Fibroblast of pulmonary artery (primary cell): ENCODE measurements around the gene TTC16.

ENCODE experiments used
- DNase-seq: peaks from one replicate; pipeline ENCODE4 v3.0.0-alpha.2; 2010; ENCODE audit warnings: low read depth
- H3K4me3 ChIP-seq: replicated peaks from 2 replicates; pipeline ENCODE4 v1.5.1; 2011; ENCODE audit warnings: low read depth, mild to moderate bottlenecking, control low read depth, low read length, moderate library complexity
- CTCF ChIP-seq: IDR thresholded peaks from 2 replicates; pipeline ENCODE4 v1.5.1; 2011; ENCODE audit warnings: mild to moderate bottlenecking, control low read depth, low read length, inconsistent platforms; ENCODE audit errors: missing control alignments

TTC16 gene

GRCh38 chr9:127768698-127769097, 52.8 kb downstream of the TTC16 start:
- TF ChIP-seq CTCF: no peak
- H3K4me3 ChIP-seq: no peak overlapping the region
- DNase-seq: no peak

GRCh38 chr9:127769101-127769500, 53.2 kb downstream of the TTC16 start:
- DNase-seq: no peak
- no peak for TF ChIP-seq CTCF
- H3K4me3 ChIP-seq: no peak overlapping the region

DNA sequence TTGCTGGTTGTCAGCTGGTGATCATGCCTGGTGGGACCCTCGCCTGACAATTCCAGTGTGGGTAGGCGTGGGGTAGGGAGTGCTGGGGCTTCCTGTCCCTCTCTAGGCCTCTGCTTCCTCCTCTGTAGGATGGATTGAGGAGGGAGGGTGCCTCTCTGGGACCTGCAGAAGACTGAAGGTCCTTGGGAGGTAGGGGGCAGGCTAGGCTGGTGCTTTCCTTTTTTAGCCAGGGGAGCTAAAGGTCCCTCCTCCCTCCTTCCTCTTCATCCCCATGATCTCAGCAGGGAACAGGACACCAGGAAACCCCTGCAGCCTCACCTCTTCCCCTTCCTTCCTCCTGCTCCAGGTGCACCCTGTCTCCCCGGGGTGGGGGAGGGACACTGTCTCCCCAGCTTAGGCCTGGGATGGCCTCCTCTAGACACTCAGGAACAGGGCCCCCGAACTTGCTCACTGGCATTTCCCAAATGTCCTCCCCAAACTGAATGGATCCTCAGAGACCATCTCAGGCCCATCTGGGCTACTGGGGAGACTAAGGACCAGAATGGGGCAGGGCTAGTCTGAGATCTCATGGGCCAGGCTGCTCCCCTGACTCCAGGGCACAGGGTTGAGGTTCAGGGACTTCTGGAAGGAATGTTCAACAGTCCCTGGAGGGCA, 54.2 kb downstream of the TTC16 start:
- peak overlapping the region; percentile 67 for H3K4me3 ChIP-seq
- no peak for TF ChIP-seq CTCF
- DNase-seq: no peak

DNA sequence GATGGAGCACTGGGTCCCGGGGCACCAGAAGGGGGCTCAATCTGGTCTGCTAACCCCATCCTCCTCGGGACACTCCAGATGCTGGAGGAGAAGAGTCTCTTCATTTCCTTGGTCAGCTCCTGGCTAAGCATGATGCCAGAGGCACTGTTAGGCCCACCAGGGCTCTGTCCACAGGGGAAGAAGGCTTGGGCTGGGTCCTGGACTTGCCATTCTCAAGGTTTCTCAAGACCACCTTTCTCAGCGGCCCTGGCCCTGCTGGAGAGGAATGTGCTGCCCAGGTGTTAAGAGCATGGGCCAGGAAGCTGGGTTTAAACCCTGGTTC, 54.7 kb downstream of the TTC16 start:
- peak overlapping the region; percentile 67 for H3K4me3 ChIP-seq
- no peak for DNase-seq
- TF ChIP-seq CTCF: no peak

- no peak for TF ChIP-seq CTCF
- H3K4me3 ChIP-seq: peak overlapping the region; percentile 67
- DNase-seq: peak; percentile 99
Observed at GRCh38 chr9:127770905-127771569, 55.2 kb downstream of the TTC16 start.

GRCh38 chr9:127771570-127772189, 55.8 kb downstream of the TTC16 start:
- H3K4me3 ChIP-seq: peak overlapping the region; percentile 29
- no peak for DNase-seq

More at GRCh38 chr9:127771570-127772189, 55.8 kb downstream of the TTC16 start:
- TF ChIP-seq CTCF: no peak
